Activated CD4-positive, alpha-beta T cell treated with anti-CD3 and anti-CD28 coated beads for 1 hour (primary cell): ENCODE measurements around the gene RIOK2.
"Not testable (repeated sequence)": the region's sequence is repeated elsewhere in the genome, so short reads cannot be mapped to it uniquely, and the experiment has no call there.

Experiments used
- DNase-seq: peaks from one replicate; pipeline ENCODE4 v3.0.0-alpha.2; 2020

Gene RIOK2

GRCh38 chr5:97183100-97183929 is at the start of gene RIOK2:
TSS of gene RIOK2 (minus strand) at chr5:97183247. CDS start at chr5:97183191, 56 bp downstream.
- peak; percentile 86 for DNase-seq

GRCh38 chr5:97231025-97231636 is 48.1 kb upstream of the RIOK2 start:
- no peak for DNase-seq

GRCh38 chr5:97229688-97230285 is 46.7 kb upstream of the RIOK2 start:
- DNase-seq, result no peak

- no peak for DNase-seq
Measured at GRCh38 chr5:97229196-97229595, 46.1 kb upstream of the RIOK2 start.

GRCh38 chr5:97225222-97225621 is 42.2 kb upstream of the RIOK2 start:
- DNase-seq, result no peak

GRCh38 chr5:97224112-97224750 is 41.2 kb upstream of the RIOK2 start:
- DNase-seq, result no peak

- DNase-seq, result no peak
Measured at GRCh38 chr5:97223596-97223995, 40.5 kb upstream of the RIOK2 start.

- no peak for DNase-seq
Measured at GRCh38 chr5:97209343-97209742, 26.3 kb upstream of the RIOK2 start.

GRCh38 chr5:97208714-97209113 is 25.7 kb upstream of the RIOK2 start:
- no peak for DNase-seq

GRCh38 chr5:97208184-97208713 is 25.2 kb upstream of the RIOK2 start:
- no peak for DNase-seq

- no peak for DNase-seq
Measured at GRCh38 chr5:97194366-97194765, 11.3 kb upstream of the RIOK2 start.

- no peak for DNase-seq
Measured at GRCh38 chr5:97193355-97193688, 10.3 kb upstream of the RIOK2 start.

- no peak for DNase-seq
Measured at GRCh38 chr5:97192580-97193354, 9.7 kb upstream of the RIOK2 start.

GRCh38 chr5:97191893-97192292 is 8.8 kb upstream of the RIOK2 start:
- DNase-seq, result no peak

- DNase-seq, result not testable (repeated sequence)
Measured at GRCh38 chr5:97189523-97189922, 6.5 kb upstream of the RIOK2 start.

GRCh38 chr5:97183930-97184213 is 825 bp upstream of the RIOK2 start:
- DNase-seq, result no peak

GRCh38 chr5:97182571-97183099 is 412 bp downstream of the RIOK2 start:
- no peak for DNase-seq

- no peak for DNase-seq
Measured at GRCh38 chr5:97181856-97182545, 1.0 kb downstream of the RIOK2 start.

GRCh38 chr5:97179457-97179856 is 3.6 kb downstream of the RIOK2 start:
- DNase-seq, result not testable (repeated sequence)

GRCh38 chr5:97172227-97172626 is 10.8 kb downstream of the RIOK2 start:
- no peak for DNase-seq

GRCh38 chr5:97171703-97172102 is 11.3 kb downstream of the RIOK2 start:
- no peak for DNase-seq

- DNase-seq, result no peak
Measured at GRCh38 chr5:97167435-97167834, 15.6 kb downstream of the RIOK2 start.
